HG02840 (cell line): ENCODE data around the gene HNRNPD.
A peak's percentile ranks its signal among the peaks of the same experiment; 100 is the strongest.
"Not testable (repeated sequence)": the region's sequence is repeated elsewhere in the genome, so short reads cannot be mapped to it uniquely, and the experiment has no call there.

Source experiments
- ATAC-seq: cut with Tn5 transposase; IDR thresholded peaks from one replicate; pipeline ENCODE4 v1.9.1; 2021; ENCODE audit warnings: mild to moderate bottlenecking, moderate library complexity, moderate number of reproducible peaks; ENCODE audit not compliant: unreplicated experiment, low FRiP score

Gene HNRNPD

DNA sequence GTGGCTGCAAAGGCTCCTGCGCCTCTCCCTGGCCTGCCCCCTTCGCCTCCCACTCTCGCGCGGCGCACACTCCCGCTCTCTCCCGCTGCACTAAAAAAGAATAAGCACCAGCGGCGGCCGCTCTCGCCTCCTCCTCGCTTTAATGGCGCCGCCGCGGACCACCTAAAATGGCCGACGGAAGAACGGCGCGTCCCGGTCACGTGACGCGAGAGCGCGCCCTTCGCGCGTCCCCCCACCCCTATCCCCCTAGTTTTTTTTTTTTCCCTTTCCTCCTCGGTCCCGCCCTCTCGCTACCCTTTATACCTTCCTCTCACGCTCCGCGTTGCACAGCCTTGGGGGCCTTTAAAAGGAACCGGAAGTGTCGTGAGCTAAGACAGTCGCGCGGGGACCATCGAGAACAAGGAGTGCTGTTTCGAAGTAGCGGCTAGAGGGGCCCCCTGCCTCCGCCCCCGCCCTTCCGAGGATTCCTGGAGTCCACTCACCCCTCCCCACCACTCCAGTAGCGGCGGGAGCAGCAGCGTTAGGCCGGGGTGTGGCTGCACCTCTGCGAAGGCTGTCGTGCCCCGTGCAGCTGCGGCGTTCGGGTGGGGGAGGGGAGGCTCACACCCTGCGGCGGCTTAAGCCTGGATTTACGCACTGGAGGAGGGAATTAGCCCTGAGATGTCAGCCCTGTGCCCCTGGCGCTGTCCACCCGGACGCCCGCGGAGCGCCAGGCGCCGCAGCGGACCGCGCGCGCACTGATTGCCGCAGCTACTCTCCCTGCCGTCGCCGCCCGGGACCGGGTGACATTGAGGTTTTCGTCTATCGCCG is at the start of gene HNRNPD:
TSS of gene HNRNPD (minus strand) at position 176 of the 810 bp plus-strand sequence. CDS start 313 bp downstream, outside the sequence.
- ATAC-seq, result peak; percentile 95

DNA sequence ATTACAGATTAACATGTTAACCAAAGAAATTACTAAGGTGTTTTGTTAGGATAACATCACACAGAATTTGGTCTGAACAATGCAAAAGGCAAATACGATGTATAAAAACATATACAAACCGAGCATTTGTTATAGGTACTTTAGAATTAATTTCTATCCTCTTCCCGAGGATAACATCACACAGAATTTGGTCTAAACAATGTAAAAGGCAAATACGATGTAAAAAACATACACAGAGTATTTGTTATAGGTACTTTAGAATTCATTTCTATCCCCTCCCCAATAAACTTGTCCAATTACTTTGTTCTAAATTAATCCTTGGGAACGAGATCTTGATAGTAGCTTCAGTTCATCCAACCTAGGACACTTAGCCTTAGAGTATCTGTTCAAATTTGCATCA is 48.8 kb upstream of the HNRNPD start:
- ATAC-seq, result no peak

DNA sequence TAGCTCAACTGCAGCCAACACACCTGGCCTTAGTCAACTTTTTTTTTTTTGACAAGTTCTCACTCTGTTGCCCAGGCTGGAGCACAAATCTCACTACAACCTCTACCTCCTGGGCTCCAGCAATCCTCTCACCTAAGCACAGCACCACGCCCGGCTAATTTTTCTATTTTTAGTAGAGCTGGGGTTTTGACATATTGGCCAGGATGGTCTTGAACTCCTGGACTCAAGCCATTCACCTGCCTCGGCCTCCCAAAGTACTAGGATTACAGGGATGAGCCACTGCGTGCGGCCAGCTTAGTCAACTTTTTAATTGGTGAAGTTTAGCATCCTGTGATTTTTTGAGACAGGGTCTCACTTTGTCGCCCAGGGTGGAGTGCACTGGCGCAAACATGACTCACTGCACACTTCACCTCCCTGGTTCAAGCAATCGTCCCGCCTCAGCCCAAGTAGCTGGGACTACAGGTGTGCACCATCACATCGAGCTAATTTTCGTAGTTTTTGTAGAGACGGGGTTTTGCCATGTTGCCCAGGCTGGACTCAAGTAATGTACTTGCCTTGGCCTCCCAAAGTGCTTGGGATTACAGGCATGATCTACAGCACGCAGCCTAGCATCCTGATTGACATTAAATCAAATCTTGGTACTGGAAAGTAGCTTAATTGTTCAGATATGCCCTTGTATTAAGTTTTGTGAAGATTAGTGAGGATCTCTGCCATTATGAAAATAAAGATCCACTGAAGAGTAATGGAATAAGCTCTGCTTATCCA is 48.2 kb upstream of the HNRNPD start:
- ATAC-seq, result no peak

DNA sequence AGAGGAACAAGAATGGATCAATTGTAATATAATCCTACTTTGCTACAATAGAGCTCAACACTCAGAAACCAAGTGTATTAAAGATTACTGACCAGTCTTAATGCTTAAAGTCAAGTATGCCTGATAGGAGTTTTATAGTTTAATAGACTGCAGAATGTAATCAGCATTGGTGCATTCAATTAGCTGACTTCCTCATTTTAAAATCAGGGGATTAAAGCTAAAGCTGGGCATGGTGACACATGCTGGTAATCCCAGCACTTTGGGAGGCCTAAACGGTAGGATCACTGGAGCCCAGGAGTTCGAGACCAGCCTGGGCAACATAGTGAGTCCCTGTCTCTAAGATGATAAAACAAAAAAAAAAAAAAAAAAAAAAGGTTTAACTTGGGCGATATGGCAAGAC is 45.7 kb upstream of the HNRNPD start:
- ATAC-seq, result no peak

- ATAC-seq, result no peak
These were observed 42.2 kb upstream of the HNRNPD start for GRCh38 chr4:82415922-82416365.

DNA sequence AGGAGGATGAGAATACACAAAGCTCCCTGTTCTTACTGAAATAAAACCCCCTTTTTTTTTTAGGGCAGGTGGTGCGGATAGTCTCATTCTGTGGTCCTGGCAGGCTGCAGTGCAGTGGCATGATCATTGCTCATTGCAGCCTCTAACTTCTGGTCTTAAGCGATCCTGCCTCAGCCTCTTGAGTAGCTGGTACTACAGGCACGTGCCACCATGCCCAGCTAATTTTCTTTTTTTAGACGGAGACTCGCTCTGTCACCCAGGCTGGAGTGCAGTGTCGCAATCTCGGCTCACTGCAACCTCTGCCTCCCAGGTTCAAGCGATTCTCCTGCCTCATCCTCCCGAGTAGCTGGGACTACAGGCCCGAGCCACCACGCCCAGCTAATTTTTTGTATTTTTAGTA is 41.3 kb upstream of the HNRNPD start:
- ATAC-seq, result not testable (repeated sequence)

- ATAC-seq, result no peak
These were observed 29.9 kb upstream of the HNRNPD start for GRCh38 chr4:82403725-82404124.

GRCh38 chr4:82402196-82402775 is 28.5 kb upstream of the HNRNPD start:
- ATAC-seq, result no peak

GRCh38 chr4:82401600-82401999 is 27.8 kb upstream of the HNRNPD start:
- no peak for ATAC-seq

DNA sequence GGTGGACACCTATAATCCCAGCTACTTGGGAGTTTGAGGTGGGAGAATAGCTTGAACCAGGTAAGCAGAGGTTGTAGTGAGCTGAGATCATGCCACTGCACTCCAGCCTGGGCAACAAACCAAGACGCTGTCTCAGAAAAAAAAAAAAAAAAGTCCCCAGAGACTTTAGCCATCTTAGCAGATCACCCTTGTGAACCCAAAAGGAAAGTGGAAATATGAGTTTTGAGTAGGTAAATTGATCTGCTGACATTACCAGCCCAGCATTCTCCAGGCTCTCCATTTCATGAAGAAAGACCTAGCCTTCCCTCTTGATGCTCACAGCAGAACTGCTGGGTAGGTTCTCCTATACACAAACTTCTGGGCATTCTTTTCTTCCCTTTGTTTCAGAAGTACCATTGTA is 24.5 kb upstream of the HNRNPD start:
- no peak for ATAC-seq

DNA sequence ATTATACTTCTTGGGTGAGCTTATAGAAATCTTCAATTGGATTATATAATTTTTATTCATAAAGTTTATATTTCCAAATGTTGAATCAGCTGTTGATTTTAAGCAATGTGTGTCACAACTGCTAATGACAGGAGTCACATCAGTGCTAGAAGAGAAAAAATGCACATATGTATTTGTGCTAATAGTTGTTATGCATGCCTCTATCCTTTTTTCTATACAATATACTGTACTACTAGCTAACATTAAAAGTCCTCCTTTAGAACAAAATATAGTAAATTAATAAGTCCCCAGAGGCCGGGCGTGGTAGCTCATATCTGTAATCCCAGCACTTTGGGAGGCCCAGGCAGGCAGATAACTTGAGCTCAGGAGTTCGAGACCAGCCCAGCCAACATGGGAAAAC is 23.7 kb upstream of the HNRNPD start:
- ATAC-seq, result no peak

- no peak for ATAC-seq
These were observed 21.1 kb upstream of the HNRNPD start for GRCh38 chr4:82394896-82395295.

DNA sequence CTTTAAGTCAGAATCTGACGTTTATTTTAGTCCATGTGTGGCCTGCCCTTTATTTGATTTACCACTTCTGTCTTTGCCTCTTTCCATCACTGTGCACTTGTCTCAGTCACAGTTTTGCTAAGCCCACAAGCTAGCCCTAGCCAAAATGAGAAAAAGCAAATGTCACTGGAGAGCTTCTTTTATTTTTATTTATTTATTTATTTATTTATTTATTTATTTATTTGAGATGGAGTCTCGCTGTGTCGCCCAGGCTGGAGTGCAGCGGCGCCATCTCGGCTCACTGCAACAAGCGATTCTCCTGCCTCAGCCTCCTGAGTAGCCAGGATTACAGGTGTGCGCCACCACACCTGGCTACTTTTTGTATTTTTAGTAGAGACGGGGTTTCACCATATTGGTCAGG is 16.3 kb upstream of the HNRNPD start:
- ATAC-seq, result not testable (repeated sequence)

DNA sequence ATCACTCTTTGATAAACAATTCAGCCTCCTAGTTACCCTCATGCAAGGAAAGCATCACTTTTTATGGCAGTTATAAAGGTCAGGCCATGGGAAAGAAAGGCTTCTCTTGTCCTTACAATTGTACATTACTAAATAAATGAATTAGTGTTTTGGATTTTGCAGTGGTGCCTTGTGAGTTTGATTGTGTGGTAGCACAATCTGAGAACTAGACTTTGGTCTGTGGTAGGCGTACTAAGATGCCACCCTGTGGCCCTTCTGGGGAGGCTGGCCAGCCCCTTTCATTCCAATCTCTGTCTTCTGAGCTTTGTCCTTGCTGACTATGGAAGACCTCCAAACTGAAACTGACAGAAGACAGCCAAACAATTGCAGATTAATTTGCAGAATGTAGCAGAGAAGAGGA is 14.6 kb upstream of the HNRNPD start:
- ATAC-seq, result no peak

GRCh38 chr4:82386312-82386711 is 12.5 kb upstream of the HNRNPD start:
- not testable (repeated sequence) for ATAC-seq

- no peak for ATAC-seq
These were observed 9.0 kb upstream of the HNRNPD start for GRCh38 chr4:82382751-82383150.

GRCh38 chr4:82381661-82382296 is 8.0 kb upstream of the HNRNPD start:
- ATAC-seq, result no peak

GRCh38 chr4:82381235-82381634 is 7.4 kb upstream of the HNRNPD start:
- no peak for ATAC-seq

- ATAC-seq, result no peak
These were observed 7.0 kb upstream of the HNRNPD start for GRCh38 chr4:82380831-82381230.

DNA sequence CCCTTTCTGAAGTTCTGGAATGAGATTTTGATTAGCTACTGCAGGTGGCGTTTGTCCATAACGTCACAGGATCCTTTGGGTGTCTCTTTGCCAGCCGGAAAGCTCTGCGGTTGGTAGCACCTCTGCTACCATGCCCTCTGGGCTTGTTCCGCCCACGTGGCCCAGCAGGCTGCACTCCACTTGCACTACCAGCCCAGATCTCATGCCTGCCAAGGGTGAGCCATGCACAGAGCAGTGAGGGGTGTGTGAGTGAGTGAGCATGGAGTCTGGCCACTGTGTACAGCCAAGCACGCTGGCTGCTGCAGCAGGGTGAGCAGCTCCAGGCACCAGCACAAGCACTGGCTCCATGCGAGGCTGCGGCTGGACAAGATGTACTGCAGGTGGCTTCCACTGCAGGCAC is 6.6 kb upstream of the HNRNPD start:
- ATAC-seq, result no peak

DNA sequence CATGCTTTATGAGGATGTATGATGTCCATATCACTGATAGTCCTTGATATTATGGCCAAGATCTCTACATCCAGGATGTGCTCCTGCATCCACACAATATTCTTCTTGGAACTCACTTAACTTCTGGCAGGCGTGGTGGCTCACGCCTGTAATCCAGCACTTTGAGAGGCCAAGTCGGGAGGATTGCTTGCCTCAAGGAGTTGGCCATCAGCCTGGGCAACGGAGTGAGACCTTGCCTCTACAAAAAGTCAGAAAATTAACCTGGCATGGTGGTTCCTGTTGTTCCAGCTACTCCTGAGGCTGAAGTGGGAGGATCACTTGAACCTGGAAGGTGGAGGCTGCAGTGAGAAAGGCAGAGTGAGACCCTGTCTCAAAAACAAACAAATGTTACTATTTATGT is 2.3 kb upstream of the HNRNPD start:
- no peak for ATAC-seq
